Choroid plexus epithelial cell (primary cell): ENCODE measurements around the gene HSDL2.
A peak's percentile ranks its signal among the peaks of the same experiment; 100 is the strongest.

Source experiments
- DNase-seq: peaks from one replicate; pipeline ENCODE4 v3.0.0-alpha.2; 2010; ENCODE audit warnings: low read depth
- H3K4me3 ChIP-seq: 2 replicates; pipeline ENCODE4 v1.5.1; 2011; ENCODE audit warnings: low read depth, mild to moderate bottlenecking, control low read depth, low read length, moderate library complexity
- CTCF ChIP-seq: conservative IDR thresholded peaks from 2 replicates; pipeline ENCODE4 v1.5.1; 2011; ENCODE audit warnings: low read depth, mild to moderate bottlenecking, control low read depth, inconsistent platforms, low read length, moderate library complexity

The HSDL2 gene

GRCh38 chr9:112495614-112496013 lies 115.7 kb downstream of the HSDL2 start:
- TF ChIP-seq CTCF, result no peak
- H3K4me3 ChIP-seq, result no peak overlapping the region
- no peak for DNase-seq

GRCh38 chr9:112496074-112496722 lies 116.3 kb downstream of the HSDL2 start:
- peak; percentile 62 for DNase-seq
- TF ChIP-seq CTCF, result no peak

GRCh38 chr9:112500842-112501241 lies 120.9 kb downstream of the HSDL2 start:
- no peak for TF ChIP-seq CTCF
- DNase-seq, result no peak
- H3K4me3 ChIP-seq, result no peak overlapping the region

More at GRCh38 chr9:112496074-112496722, 116.3 kb downstream of the HSDL2 start:
- H3K4me3 ChIP-seq, result no peak overlapping the region

GRCh38 chr9:112501287-112501686 lies 121.4 kb downstream of the HSDL2 start:
- no peak for TF ChIP-seq CTCF
- no peak for DNase-seq
- H3K4me3 ChIP-seq, result no peak overlapping the region

- no peak for DNase-seq
- H3K4me3 ChIP-seq, result no peak overlapping the region
- no peak for TF ChIP-seq CTCF
These were observed 122.5 kb downstream of the HSDL2 start for GRCh38 chr9:112502175-112502946.

GRCh38 chr9:112503170-112503569 lies 123.3 kb downstream of the HSDL2 start:
- DNase-seq, result no peak
- no peak overlapping the region for H3K4me3 ChIP-seq
- no peak for TF ChIP-seq CTCF
